ENCODE results near the gene CSMD2.
"Not testable (repeated sequence)": the region's sequence is repeated elsewhere in the genome, so short reads cannot be mapped to it uniquely, and the experiment has no call there.

Gene CSMD2

GRCh38 chr1:33512226-33513011, 652.6 kb downstream of the CSMD2 start:
- no peak for DNase-seq

GRCh38 chr1:33509276-33509675, 655.8 kb downstream of the CSMD2 start:
- not testable (repeated sequence) for DNase-seq

- DNase-seq, result no peak
Measured at GRCh38 chr1:33508151-33508550, 656.9 kb downstream of the CSMD2 start.

- no peak for DNase-seq
Measured at GRCh38 chr1:33507661-33508060, 657.4 kb downstream of the CSMD2 start.

- DNase-seq, result no peak
Measured at GRCh38 chr1:33503506-33503905, 661.5 kb downstream of the CSMD2 start.

GRCh38 chr1:33502726-33503125, 662.3 kb downstream of the CSMD2 start:
- no peak for DNase-seq

GRCh38 chr1:33501774-33502173, 663.3 kb downstream of the CSMD2 start:
- no peak for DNase-seq

GRCh38 chr1:33501309-33501708, 663.7 kb downstream of the CSMD2 start:
- no peak for DNase-seq

GRCh38 chr1:33500547-33500946, 664.5 kb downstream of the CSMD2 start:
- DNase-seq, result no peak

GRCh38 chr1:33497410-33497809, 667.6 kb downstream of the CSMD2 start:
- DNase-seq, result no peak

GRCh38 chr1:33494929-33495328, 670.1 kb downstream of the CSMD2 start:
- DNase-seq, result no peak

- no peak for DNase-seq
Measured at GRCh38 chr1:33488624-33489023, 676.4 kb downstream of the CSMD2 start.

- DNase-seq, result no peak
Measured at GRCh38 chr1:33482412-33482811, 682.6 kb downstream of the CSMD2 start.

GRCh38 chr1:33477451-33477850, 687.6 kb downstream of the CSMD2 start:
- no peak for DNase-seq

GRCh38 chr1:33473900-33474299, 691.1 kb downstream of the CSMD2 start:
- DNase-seq, result no peak

GRCh38 chr1:33472269-33472980, 692.6 kb downstream of the CSMD2 start, which contains the start of gene ZSCAN20:
Gene ZSCAN20 (plus strand): TSS chr1:33472645. CDS start chr1:33479289, 6,644 bp downstream.
- peak; percentile 99 for DNase-seq

- no peak for DNase-seq
Measured at GRCh38 chr1:33471416-33471815, 693.6 kb downstream of the CSMD2 start.

GRCh38 chr1:33470495-33471012, 694.5 kb downstream of the CSMD2 start:
- peak; percentile 83 for DNase-seq

GRCh38 chr1:33469691-33470090, 695.3 kb downstream of the CSMD2 start:
- DNase-seq, result no peak

- peak; percentile 54 for DNase-seq
Measured at GRCh38 chr1:33468967-33469366, 696.1 kb downstream of the CSMD2 start.

- no peak for DNase-seq
Measured at GRCh38 chr1:33468531-33468930, 696.5 kb downstream of the CSMD2 start.

GRCh38 chr1:33468011-33468410, 697.0 kb downstream of the CSMD2 start:
- DNase-seq, result no peak

- no peak for DNase-seq
Measured at GRCh38 chr1:33466159-33466558, 698.9 kb downstream of the CSMD2 start.

GRCh38 chr1:33465316-33465715, 699.7 kb downstream of the CSMD2 start:
- DNase-seq, result no peak
